ENCODE data around the gene PGGHG.

PGGHG gene

GRCh38 chr11:253886-254270 lies 35.0 kb upstream of the PGGHG start:
- H3K4me2 ChIP-seq (ENCODE audit: insufficient read depth, low read length): no peak overlapping the region

GRCh38 chr11:255176-255575 lies 33.8 kb upstream of the PGGHG start:
- Histone ChIP-seq H2AFZ (ENCODE audit: low read depth, low read length) (no peak overlapping the region), H3K27me3 (ENCODE audit: insufficient read depth, low read length, poor library complexity) (no peaks in the 10 kb centered on the region), H3K79me2 (ENCODE audit: insufficient read depth, low read length) (no peaks in the 10 kb centered on the region), H3K4me1 (ENCODE audit: insufficient read depth, low read length) (no peaks in the 10 kb centered on the region), H3K4me3 (ENCODE audit: low read depth in 1 of 2, low read length in 2 of 2) (no peak overlapping the region), H3K9me3 (ENCODE audit: insufficient read depth, low read length, severe bottlenecking) (no peaks in the 10 kb centered on the region), H4K20me1 (ENCODE audit: insufficient read depth, low read length) (peaks cover 5% of the 10 kb centered on the region; the same call in 1 of the 2 replicates), H3K27ac (ENCODE audit: low read length) (no peak overlapping the region), H3K36me3 (ENCODE audit: insufficient read depth, low read length) (peaks cover 38% of the 10 kb centered on the region), H3K9ac (ENCODE audit: low read depth, low read length) (no peak overlapping the region), H3K4me2 (ENCODE audit: insufficient read depth, low read length) (no peak overlapping the region)
- ATAC-seq (ENCODE audit: insufficient read depth, low read depth): no peak
- DNase-seq: no peak
- TF ChIP-seq, protein P1, sequence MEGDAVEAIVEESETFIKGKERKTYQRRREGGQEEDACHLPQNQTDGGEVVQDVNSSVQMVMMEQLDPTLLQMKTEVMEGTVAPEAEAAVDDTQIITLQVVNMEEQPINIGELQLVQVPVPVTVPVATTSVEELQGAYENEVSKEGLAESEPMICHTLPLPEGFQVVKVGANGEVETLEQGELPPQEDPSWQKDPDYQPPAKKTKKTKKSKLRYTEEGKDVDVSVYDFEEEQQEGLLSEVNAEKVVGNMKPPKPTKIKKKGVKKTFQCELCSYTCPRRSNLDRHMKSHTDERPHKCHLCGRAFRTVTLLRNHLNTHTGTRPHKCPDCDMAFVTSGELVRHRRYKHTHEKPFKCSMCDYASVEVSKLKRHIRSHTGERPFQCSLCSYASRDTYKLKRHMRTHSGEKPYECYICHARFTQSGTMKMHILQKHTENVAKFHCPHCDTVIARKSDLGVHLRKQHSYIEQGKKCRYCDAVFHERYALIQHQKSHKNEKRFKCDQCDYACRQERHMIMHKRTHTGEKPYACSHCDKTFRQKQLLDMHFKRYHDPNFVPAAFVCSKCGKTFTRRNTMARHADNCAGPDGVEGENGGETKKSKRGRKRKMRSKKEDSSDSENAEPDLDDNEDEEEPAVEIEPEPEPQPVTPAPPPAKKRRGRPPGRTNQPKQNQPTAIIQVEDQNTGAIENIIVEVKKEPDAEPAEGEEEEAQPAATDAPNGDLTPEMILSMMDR (IDR thresholded peaks at IDR 0.05; ENCODE audit: borderline replicate concordance, extremely low read depth, low read length, poor library complexity, severe bottlenecking): no peak
- TF ChIP-seq EZH2 (IDR thresholded peaks at IDR 0.05; ENCODE audit: borderline replicate concordance, low read depth, low read length, severe bottlenecking): no peak

More at GRCh38 chr11:253886-254270, 35.0 kb upstream of the PGGHG start:
- Histone ChIP-seq H2AFZ (ENCODE audit: low read depth, low read length) (no peak overlapping the region), H3K79me2 (ENCODE audit: insufficient read depth, low read length) (0 out of 2 replicates have a peak, but pooled peaks cover 2% of the 10 kb centered on the region), H3K27me3 (ENCODE audit: insufficient read depth, low read length, poor library complexity) (no peaks in the 10 kb centered on the region), H3K4me1 (ENCODE audit: insufficient read depth, low read length) (no peaks in the 10 kb centered on the region), H3K9me3 (ENCODE audit: insufficient read depth, low read length, severe bottlenecking) (no peaks in the 10 kb centered on the region), H3K4me3 (ENCODE audit: low read depth in 1 of 2, low read length in 2 of 2) (no peak overlapping the region), H3K36me3 (ENCODE audit: insufficient read depth, low read length) (peaks cover 50% of the 10 kb centered on the region), H4K20me1 (ENCODE audit: insufficient read depth, low read length) (peaks cover 5% of the 10 kb centered on the region; the same call in 1 of the 2 replicates), H3K9ac (ENCODE audit: low read depth, low read length) (no peak overlapping the region), H3K27ac (ENCODE audit: low read length) (no peak overlapping the region)
- no peak for TF ChIP-seq EZH2 (IDR thresholded peaks at IDR 0.05; ENCODE audit: borderline replicate concordance, low read depth, low read length, severe bottlenecking)
- TF ChIP-seq, protein P1 (IDR thresholded peaks at IDR 0.05; ENCODE audit: borderline replicate concordance, extremely low read depth, low read length, poor library complexity, severe bottlenecking): no peak
- ATAC-seq (ENCODE audit: insufficient read depth, low read depth): no peak
- DNase-seq: no peak

- no peaks in the 10 kb centered on the region for H3K4me1 ChIP-seq (ENCODE audit: insufficient read depth, low read length)
- H4K20me1 ChIP-seq (ENCODE audit: insufficient read depth, low read length): peaks cover 5% of the 10 kb centered on the region; the same call in 1 of the 2 replicates
- TF ChIP-seq, protein P1 (IDR thresholded peaks at IDR 0.05; ENCODE audit: borderline replicate concordance, extremely low read depth, low read length, poor library complexity, severe bottlenecking): no peak
- no peak for TF ChIP-seq EZH2 (IDR thresholded peaks at IDR 0.05; ENCODE audit: borderline replicate concordance, low read depth, low read length, severe bottlenecking)
- H3K4me3 ChIP-seq (ENCODE audit: low read depth in 1 of 2, low read length in 2 of 2): no peak overlapping the region
- H2AFZ ChIP-seq (ENCODE audit: low read depth, low read length): no peak overlapping the region
- ATAC-seq (ENCODE audit: insufficient read depth, low read depth): no peak
- no peaks in the 10 kb centered on the region for H3K79me2 ChIP-seq (ENCODE audit: insufficient read depth, low read length)
- peaks cover 32% of the 10 kb centered on the region for H3K36me3 ChIP-seq (ENCODE audit: insufficient read depth, low read length)
- H3K9ac ChIP-seq (ENCODE audit: low read depth, low read length): no peak overlapping the region
- no peak overlapping the region for H3K4me2 ChIP-seq (ENCODE audit: insufficient read depth, low read length)
- no peaks in the 10 kb centered on the region for H3K27me3 ChIP-seq (ENCODE audit: insufficient read depth, low read length, poor library complexity)
- DNase-seq: no peak
- H3K27ac ChIP-seq (ENCODE audit: low read length): no peak overlapping the region
- no peaks in the 10 kb centered on the region for H3K9me3 ChIP-seq (ENCODE audit: insufficient read depth, low read length, severe bottlenecking)
Observed at GRCh38 chr11:255816-256215, 33.1 kb upstream of the PGGHG start.
